ENCODE measurements around the gene SERPINA3.
"Not testable (repeated sequence)": the region's sequence is repeated elsewhere in the genome, so short reads cannot be mapped to it uniquely, and the experiment has no call there.

SERPINA3 gene

DNA sequence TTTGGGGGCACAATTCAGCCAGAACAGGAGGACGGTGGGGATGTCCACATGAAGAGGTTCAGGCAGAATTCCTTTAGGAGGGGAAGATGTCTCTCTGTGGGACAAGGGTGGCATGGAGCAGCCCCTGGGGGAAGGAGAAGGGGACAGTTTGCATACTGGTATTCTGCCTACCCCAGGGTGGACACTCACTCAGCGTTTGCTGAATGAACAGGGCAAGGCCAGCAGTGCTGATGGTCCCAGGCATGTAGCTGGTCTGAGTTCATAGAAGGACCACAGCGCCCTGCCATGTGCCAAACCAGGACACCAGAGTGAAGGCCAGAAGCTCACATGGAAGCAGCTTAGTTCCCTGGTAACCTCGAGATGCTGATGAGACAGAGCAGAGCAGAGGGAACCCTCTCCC, 25.6 kb upstream of the SERPINA3 start:
- DNase-seq, result no peak

DNA sequence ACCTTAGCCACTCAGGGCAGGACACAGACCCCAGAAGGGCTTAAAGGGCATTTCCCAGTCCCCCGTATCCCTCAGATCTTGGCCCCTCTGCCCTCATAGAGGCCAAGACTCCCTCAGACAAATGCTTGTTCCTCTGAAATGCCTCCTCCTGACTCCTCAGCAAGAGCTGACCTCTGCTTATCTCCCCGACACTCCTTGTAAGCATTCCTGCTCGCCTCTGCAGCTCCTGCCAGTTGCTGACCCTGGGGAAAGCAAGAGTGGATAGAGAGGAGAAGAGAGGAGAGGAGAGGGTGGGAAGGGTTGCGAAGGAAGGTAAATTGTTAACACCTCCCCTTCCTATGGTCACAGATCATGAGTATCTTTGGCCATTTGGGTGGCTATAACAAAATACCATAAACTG, 23.9 kb upstream of the SERPINA3 start:
- no peak for DNase-seq

DNA sequence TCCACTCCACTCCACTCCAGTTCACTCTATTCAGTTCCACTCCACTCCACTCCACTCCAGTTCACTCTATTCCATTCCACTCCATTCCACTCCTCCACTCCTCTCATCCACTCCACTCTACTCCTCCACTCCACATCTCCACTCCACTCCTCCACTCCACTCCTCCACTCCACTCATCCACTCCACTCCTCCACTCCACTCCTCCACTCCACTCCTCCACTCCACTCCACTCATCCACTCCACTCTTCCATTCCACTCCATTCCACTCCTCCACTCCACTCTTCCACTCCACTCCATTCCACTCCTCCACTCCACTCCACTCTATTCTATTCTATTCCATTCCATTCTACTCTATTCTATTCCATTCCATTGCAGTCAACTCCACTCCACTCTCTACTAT, 21.1 kb upstream of the SERPINA3 start:
- no peak for DNase-seq

DNA sequence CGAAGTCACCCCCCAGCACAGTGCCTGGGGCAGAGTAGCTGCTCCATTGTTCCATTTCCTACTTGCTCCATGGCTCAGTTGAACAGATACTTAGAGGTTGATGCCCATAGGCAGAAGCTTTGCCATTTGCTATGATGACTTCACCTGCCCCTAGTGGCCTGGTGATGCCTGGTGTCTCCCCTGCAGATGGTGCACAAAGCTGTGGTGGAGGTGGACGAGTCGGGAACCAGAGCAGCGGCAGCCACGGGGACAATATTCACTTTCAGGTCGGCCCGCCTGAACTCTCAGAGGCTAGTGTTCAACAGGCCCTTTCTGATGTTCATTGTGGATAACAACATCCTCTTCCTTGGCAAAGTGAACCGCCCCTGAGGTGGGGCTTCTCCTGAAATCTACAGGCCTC, 20.3 kb upstream of the SERPINA3 start:
- DNase-seq, result no peak

DNA sequence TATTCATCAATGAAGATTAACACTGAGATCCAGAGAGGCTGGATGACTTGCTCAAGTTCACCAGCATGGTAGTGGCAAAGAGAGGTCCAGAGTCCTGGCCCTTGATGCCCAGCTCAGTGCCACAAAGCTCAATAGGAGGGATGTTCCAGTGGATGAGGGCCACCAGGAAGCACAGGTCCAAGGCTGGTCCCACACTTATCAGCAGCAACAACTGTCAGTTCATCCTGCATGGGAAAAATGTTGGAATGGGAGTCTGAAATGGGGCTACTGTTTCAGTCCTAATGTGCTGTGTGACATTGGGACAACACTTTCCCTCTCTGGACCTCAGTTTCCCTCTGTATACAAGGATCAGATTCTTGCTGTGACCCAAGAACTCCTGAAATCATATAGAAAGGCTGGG, 19.7 kb upstream of the SERPINA3 start:
- no peak for DNase-seq

DNA sequence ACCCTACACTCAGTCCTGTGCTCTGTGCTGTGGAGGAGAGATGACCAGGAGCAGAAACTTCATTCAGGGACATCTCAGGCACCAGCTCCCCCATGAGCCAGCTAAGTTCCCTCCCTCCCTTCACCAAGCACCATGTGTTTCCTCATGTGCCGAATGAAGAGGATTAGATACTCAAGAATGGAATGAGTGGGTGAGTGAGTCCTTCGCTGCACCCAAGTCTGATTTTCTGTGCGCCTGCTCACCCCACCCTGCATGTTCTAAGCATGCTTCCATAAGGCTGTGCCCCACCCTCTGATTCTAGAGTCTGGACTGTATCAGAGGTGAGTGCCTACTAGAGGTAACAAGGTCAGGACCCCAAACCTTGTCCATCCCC, 18.8 kb upstream of the SERPINA3 start:
- DNase-seq, result no peak

DNA sequence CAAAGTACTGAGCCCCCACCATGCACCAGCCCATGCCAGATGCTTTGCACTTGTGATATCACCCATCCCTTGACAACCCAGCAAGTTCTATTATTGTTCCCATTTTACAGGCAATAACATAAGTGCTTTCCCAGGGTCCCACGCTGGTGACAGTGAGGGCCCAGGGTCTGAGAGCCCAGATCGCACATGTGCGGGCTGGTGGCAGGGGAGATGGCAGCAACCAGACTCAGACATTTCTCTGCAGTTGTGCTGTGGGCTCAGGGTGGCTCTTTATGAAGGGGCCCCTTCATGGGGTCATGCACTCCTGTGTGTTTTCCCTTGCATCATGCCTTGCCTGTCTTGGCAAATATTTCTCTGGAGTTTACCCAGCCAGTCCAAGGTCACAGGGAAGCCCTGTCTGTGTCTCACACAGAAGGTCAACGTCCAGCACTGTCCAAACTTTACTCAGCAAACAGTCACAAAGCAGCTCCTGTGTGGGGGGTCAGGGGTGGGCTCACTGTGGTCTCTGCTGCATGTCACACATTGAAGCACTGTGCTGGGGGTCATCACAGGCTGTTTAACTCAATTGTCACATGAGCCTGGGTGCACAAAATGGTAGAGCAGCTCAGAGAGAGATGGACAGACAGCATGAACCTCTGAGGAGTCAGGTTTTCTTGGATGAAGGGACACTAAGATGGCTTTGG, 18.3 kb upstream of the SERPINA3 start:
- no peak for DNase-seq

DNA sequence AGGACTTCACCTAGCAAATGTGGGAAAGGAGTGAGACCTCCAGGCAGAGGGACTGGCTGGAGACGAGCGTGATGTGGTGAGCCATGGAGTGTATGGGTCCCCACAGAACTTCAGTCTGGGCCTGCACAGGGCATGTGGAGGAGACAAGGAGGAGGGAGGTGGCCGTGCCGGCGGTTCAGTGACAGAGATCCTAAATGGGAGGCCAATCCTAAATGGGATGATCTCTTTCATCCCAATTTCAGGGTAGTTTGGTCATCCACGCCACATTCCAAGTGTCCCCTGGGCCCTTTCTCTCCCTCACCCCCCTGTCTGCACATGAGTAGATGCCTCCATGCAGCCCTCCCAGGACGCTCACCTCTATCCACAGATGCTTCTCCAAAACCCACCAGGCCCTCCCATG, 17.8 kb upstream of the SERPINA3 start:
- DNase-seq, result no peak

DNA sequence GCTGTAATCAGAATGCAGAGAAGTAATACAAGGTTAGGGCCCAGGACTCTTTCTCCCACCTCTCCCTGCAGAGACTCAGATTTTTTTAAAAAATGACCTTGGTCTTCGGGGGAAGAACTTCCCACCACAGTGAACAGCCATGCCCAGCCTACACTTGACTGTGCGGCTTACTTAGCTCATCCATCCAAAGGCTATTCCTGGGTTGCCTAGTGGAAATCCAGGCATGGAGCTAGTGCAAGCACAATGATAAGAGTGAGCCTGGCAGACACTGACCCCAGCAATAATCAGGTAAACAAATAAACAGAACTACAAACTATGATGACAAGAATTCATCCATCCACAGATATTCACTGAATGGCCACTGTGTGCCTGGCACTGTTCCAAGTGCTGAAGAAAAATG, 16.3 kb upstream of the SERPINA3 start:
- no peak for DNase-seq

DNA sequence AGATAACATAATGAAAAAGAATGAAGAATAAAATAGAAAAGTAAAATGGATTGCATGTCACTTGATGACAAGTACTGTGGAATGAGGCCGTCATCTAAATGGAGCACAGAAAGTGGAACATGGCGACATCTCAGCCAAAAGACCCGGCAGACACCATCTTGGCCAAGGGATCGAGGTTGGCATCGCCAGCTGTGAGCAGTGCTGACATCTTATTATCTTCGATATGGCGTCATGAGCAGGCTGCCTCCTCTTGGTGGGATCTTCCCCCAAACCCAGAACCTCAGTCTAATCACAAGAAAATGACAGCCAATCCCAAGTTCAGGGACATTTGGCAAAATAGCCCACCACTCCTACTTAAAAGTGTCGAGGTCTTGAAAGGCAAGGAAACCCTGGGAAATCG, 15.8 kb upstream of the SERPINA3 start:
- DNase-seq, result no peak

DNA sequence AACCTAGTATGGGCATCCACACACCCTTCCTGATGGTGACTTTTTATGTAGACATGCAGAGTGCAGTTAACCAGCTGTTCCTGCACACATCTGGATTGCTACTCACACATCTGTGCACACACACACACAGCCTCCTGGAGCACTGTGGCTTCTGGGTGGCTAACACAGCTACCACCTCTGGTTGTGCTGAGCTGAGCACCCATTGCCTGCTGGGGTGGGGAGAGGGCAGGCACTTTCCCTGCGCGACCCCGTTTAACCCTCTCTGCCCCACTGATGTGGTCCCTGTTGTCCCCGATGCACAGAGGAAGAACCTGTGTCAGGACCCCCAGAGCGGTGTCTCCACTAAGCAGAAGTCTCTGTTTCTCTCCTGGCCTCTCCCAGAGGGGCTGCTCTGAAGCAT, 14.4 kb upstream of the SERPINA3 start:
- no peak for DNase-seq

DNA sequence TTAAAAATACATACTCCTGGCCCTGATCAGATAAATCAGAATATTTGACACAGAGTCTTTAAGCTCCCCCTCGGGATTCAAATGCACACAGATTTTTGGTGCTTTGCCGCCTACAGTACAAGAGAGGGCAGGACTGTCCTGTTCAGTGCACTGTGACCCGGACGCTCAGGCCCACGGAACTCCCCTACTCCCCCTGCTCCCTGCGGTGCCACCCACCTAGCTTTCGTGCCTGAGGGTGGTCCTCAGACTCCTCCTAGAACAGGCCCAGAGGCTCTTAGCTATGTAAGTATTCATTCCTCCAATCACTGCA, 13.7 kb upstream of the SERPINA3 start:
- no peak for DNase-seq

DNA sequence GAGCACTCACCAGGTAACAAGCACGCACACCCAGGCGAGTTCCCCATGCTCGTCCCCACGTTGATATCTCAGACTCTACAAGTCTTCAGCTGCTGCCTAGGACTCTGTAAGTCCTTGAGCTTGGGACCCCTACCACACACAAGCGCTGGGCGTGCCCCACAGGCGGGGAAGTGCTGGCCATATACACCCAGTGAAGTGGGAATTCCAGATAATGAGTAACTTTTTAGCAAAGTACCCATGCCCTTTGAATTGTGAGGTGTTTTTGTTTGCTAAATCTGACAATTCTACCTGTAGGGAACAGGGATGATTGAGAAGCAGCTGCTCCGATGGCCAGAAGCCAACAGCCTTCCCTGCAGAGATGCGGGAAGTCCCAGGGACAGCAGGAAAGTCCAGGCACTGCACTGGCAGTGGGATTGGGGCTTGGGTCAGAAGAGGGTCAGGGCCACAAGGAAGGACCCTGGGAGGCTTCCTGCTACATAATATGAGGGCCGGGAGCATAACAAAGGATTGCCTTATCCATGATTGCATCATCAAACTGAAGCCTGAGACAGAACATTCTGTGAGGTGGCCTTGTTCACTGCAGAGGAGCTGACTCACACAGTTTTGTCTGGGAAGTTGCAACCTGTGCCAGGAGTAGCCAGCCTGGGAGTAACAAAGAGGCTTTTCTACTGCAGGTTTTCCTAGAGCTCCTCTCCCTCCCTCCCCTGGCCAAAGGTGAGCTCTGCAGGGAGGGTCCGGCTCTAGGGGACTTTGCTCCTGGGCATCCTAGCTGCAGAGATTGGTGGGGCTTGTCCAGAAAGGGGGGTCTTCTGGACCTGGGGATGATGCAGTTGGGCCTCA, 13.2 kb upstream of the SERPINA3 start:
- DNase-seq, result no peak

DNA sequence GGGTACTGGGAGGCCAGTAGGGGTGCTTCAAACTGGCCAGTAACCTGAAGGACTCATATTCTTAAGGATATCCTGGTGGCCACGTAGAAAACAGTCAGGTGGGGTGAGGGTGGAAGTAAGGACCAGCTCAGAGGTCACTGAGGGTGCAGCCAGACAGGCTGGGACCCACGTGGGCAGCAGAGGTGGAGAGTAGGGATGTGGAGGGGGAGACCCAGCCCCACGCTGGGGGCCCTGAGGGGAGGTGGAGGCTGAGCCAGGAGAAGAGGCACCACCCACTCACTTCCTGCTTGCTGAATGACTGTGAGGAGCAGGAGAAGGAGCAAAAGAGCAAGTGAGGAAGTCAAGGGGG, 12.6 kb upstream of the SERPINA3 start:
- DNase-seq, result no peak

DNA sequence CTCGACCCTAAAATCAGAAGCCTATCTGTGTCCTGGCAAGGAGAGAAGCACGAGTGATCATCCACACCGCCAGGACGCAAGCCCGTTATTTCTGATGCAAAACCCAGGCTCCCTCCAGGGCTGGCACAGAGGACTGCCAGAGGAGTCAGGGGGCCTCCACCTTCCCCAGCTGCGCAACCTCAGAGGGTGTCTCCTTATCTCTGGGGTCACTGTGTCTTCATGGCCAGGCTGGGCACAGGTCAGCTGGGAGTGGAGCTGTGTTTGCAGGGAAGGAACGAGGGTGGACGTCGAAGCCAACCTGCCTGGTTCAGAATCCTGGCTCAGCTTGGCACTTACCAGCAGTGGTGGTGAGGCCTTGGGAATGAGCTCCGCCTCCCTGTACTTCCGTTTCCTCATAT, 12.0 kb upstream of the SERPINA3 start:
- no peak for DNase-seq

DNA sequence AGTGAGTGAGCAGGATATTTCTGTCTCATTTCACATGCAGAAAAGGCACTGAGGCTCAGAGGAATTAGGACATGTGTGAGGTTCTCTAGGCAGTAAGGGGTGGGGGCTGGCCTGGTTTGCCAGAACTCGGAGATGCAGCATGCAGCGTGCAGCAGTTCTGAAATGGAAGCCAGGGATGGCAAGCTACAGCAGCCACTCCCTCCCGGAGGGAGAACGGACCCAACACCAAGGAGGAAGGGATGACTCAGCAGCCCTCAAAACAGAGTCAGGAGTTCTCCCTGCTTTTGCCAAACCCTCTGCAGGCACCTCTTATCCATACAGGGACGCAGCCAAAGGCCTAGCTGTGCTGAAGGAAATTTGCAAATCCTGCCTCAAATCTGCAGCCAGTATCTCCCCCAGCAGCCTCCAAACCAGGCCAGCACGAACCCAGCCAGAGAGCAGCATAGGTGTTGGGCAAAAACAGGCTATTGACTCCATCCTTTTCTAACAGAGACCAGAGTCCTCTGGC, 10.3 kb upstream of the SERPINA3 start:
- DNase-seq, result no peak

DNA sequence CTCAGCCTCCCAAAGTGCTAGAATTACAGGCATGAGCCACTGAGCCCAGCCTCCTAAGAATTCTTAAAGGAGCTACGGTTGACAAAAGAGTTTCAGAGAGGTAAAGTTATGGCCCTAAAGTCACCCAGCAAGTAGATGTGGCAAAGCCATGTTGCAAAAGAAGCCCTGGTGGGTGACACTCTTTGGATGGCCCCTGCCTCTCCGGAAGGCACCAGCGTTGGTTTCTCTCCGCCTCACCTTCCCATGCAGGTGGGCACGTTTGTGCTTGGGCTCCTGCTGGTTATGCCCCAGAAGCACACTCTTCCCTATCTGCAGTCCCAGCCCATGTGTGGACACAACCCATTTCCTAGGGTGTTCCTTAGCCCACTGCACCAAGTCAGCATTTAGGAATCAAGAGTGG, 9.5 kb upstream of the SERPINA3 start:
- no peak for DNase-seq

DNA sequence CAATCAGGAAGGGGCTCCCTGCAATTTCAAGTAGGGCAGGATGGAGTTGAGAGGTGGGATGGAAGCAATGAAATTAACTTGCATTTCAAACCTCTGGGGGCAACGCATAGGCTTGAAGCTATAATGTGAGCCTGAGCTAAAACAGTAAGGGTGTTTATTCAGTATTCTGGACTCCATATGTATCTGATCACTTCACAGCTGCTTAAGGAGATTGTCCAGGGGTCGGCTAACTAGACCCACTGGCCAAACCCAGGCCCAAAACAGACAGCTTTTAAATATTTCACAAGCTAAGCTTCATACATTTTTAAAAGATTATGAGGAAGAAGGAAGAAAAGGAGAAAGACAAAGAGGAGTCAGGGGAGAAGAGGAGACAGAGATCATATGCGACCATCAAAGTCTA, 6.8 kb upstream of the SERPINA3 start:
- DNase-seq, result no peak

DNA sequence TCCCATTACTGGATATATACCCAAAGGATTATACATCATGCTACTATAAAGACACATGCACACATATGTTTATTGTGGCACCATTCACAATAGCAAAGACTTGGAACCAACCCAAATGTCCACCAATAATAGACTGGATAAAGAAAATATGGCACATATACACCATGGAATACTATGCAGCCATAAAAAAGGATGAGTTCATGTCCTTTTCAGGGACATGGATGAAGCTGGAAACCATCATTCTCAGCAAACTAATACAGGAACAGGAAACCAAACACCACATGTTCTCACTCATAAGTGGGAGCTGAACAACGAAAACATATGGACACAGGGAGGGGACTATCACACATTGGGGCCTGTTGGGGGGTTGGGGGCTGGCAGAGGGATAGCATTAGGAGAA, 3.2 kb upstream of the SERPINA3 start:
- DNase-seq, result not testable (repeated sequence)

DNA sequence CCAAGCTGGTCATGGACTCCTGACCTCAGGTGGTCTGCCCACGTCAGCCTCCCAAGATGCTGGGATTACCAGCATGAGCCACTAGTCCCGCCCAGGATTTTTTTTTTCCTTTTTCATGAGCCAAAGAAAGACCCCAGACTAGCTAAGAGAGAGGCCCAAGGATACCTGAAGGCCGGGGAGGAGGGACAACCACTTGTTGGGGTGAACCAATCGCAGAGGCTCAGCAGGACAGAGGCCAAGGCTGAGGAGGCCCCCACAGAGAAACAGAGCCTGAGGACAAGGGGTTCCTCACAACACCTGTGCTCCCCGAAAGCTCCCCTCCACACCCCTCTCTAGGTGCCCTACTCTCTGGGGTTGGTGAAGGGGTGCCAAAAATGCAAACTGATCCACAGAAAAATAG, 1.0 kb upstream of the SERPINA3 start:
- no peak for DNase-seq

DNA sequence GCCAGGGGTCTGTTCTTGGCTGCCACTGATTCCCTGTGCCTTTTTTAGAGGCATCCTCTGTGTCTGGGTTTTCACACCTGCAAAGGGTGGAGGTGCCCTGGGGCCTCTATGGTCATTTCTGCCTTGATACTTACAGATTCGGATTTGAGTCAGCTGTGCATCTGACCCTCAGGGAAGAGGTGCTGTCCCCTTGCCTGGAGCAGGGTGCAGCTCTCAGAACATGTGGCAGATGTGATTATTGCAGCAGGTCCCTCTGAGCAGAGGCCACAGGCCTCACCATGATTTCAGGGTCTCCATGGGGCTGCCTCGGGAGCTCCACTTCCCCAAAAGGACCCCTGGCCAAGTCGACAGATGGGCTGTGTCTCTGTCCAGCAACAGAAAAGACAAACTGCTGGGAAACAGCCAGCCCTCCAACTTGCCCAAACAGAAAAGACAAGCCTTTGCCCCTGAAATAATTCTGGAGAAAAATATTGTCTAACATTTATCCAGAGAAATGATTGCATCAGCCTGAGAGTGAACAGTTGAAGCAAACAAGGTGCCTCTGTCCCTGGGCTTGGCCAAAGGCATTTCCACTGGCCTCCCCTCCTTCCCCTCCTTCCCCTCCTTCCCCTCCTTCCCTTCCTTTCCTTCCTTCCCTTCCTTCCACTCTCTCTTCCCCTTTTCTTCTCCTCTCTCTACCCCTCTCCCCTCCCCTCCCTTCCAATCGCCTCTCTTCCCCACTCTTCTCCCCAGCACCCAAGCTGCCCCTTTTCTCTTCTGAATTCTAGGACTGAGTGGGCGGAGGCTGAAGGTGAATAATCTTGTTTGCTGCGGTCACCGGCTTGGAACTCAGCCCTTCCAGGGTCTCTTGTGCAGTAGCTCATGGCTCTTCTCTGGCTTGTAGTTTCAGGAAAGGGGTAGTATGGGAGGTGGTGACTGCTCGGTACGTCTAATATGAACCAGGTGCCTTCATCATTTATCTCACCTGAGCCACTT, 676 bp downstream of the SERPINA3 start:
- no peak for DNase-seq

DNA sequence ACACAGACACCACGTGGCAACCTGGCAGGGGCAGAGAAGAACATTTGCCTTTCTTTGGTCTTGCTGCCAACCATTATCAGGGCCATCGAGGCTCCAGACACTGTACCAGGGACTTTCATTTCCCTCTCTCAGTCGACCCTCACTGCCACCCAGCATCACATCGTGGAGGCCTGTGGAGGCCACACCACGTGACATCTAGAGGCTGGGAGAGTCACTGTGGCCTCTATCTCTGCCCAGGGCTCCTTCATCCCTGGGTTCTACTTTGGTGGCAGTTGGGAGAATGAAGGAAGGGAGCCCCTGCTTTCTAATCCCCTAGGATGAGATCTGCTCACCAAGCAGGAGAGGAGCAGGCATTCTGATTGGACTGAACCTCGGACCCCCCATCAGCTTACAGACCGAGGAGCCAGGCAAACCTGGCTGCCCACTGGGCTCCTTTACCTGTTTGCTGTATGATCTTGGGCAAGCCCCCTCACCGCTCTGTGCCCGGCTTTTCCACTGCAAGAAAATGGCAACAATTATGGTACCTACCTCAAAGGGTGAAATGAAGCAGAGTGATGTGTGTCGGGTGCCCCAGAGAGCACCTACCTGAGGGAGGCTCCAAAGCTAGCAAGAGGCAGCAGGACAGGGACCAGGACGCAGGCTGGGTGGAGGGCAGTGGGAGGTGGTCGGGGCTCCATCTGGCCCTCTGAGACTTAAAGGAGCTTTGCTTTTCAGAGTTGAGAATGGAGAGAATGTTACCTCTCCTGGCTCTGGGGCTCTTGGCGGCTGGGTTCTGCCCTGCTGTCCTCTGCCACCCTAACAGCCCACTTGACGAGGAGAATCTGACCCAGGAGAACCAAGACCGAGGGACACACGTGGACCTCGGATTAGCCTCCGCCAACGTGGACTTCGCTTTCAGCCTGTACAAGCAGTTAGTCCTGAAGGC, 1.8 kb downstream of the SERPINA3 start:
- DNase-seq, result no peak

Data from activated gamma-delta T cell (primary cell).